Lung (tissue), 12 donors: Measurements from ENCODE around the gene LCN12. TPM values are rescaled to one million over a fixed set of nuclear protein-coding genes. Genes with fewer than 3 reads are reported as not detected.

ENCODE experiments used
- ATAC-seq: fragments of 200-7000 bp; cut with Tn5 transposase; one replicate; pipeline ENCODE4 v1.9.1; 2020; ENCODE audit warnings: moderate number of reproducible peaks; ENCODE audit not compliant: insufficient read depth, low FRiP score
- DNase-seq, 3 donors: peaks; one replicate each; pipeline ENCODE4 v3.0.0-alpha.2; 2013 to 2017
- H3K27ac ChIP-seq, 2 donors: one replicate each; pipeline ENCODE4 v1.5.1; 2013; ENCODE audit warnings: mild to moderate bottlenecking in 2 of 2, moderate library complexity in 2 of 2, control low read depth in 1 of 2, inconsistent platforms in 1 of 2, low read depth in 1 of 2, low read length in 1 of 2
- H3K27me3 ChIP-seq, 3 donors: one replicate each; pipeline ENCODE4 v1.5.1; 2013; ENCODE audit warnings: low read length in 2 of 3; ENCODE audit not compliant: control insufficient read depth in 3 of 3, insufficient read depth in 3 of 3
- H3K36me3 ChIP-seq, 4 donors: one replicate each; pipeline ENCODE4 v1.5.1; 2013; ENCODE audit warnings: low read length in 4 of 4, mild to moderate bottlenecking in 1 of 4, moderate library complexity in 1 of 4; ENCODE audit not compliant: control insufficient read depth in 4 of 4, insufficient read depth in 4 of 4
- H3K4me1 ChIP-seq, 5 donors: one replicate each; pipeline ENCODE4 v1.5.1; 2013; ENCODE audit warnings: low read length in 5 of 5, mild to moderate bottlenecking in 2 of 5, moderate library complexity in 1 of 5; ENCODE audit not compliant: control insufficient read depth in 5 of 5, insufficient read depth in 5 of 5
- H3K4me3 ChIP-seq: one replicate; pipeline ENCODE4 v1.5.1; 2013; ENCODE audit warnings: mild to moderate bottlenecking, control low read depth, moderate library complexity
- H3K9ac ChIP-seq, 2 donors: one replicate each; pipeline ENCODE4 v1.5.1; 2013; ENCODE audit warnings: low read length in 2 of 2, control low read depth in 1 of 2; ENCODE audit not compliant: insufficient read depth in 1 of 2
- H3K9me3 ChIP-seq, 4 donors: one replicate each; pipeline ENCODE4 v1.5.1; 2013; ENCODE audit warnings: low read length in 3 of 4, mild to moderate bottlenecking in 1 of 4, moderate library complexity in 1 of 4; ENCODE audit not compliant: control insufficient read depth in 4 of 4, insufficient read depth in 3 of 4
- CTCF ChIP-seq: IDR thresholded peaks from 2 replicates; pipeline ENCODE4 v1.5.1; 2012; ENCODE audit warnings: mild to moderate bottlenecking; ENCODE audit errors: control extremely low read depth, extremely low read depth
- WGBS, 2 donors: extraction: QIAGEN DNeasy Blood & Tissue Kit; methylation state at CpG; one replicate each; pipeline ENCODE4 v1.1.7; 2013; 5-methylcytosine and 5-hydroxymethylcytosine counted together
- polyA plus RNA-seq, 2 donors: library from polyadenylated mRNA; stranded (reverse); fragments of 200-250 nt; gene quantifications; one replicate each; pipeline ENCODE4 v1.2.1, GENCODE V29; 2013
- total RNA-seq, 2 donors: library from RNA; depleted of rRNA in 1 of 2; stranded (reverse); fragments of >200 nt in 1 of 2; gene quantifications; one replicate each; pipeline ENCODE4 v1.2.1, GENCODE V29; 2014 to 2021
- donor health status: control.
- donor health status: control.
- donor health status: Bipolar disorder and iron deficiency.
- donor health status: healthy.
- donor health status: DM: yes; HTN: yes; CAD: no.

The LCN12 gene
- total and polyA plus RNA-seq, 4 donors, result 0.35 to 6.3 (median 3.2) TPM

GRCh38 chr9:136973618-136974617 is 21.8 kb downstream of the LCN12 start:
- 88 to 95% methylated on average over 28 to 29 of the region's 29 CpGs for WGBS, 2 donors
- H3K4me3 ChIP-seq, result no peak overlapping the region
- H3K4me1 ChIP-seq, result peaks cover 0 to 31% (median 5%) of the 10 kb centered on the region in 5 donors
- H3K36me3 ChIP-seq, result no peaks in the 10 kb centered on the region
- no peaks in the 10 kb centered on the region for H3K27me3 ChIP-seq
- peak overlapping the region in 1 of 2 donors; percentile 11 for H3K27ac ChIP-seq
- ATAC-seq, result no peak
- no peaks in the 10 kb centered on the region for H3K9me3 ChIP-seq
- DNase-seq, result no peak
- no peak overlapping the region for H3K9ac ChIP-seq
- no peak for TF ChIP-seq CTCF

GRCh38 chr9:136974817-136975535 is 22.9 kb downstream of the LCN12 start:
- ATAC-seq, result no peak
- no peaks in the 10 kb centered on the region for H3K36me3 ChIP-seq
- no peaks in the 10 kb centered on the region for H3K27me3 ChIP-seq
- peaks cover 0 to 25% (median 5%) of the 10 kb centered on the region in 5 donors for H3K4me1 ChIP-seq
- WGBS, 2 donors, result 52 to 55% methylated on average over 14 to 15 of the region's 15 CpGs
- no peak overlapping the region for H3K4me3 ChIP-seq
- no peak overlapping the region for H3K9ac ChIP-seq
- DNase-seq, result no peak
- no peak for TF ChIP-seq CTCF
- peak overlapping the region; percentile 10 to 55 for H3K27ac ChIP-seq
- no peaks in the 10 kb centered on the region for H3K9me3 ChIP-seq

- ATAC-seq (no peak), DNase-seq (peak in 1 of 3 donors; percentile 50)
- TF ChIP-seq CTCF, result no peak
- no peaks in the 10 kb centered on the region for H3K9me3 ChIP-seq
- peak overlapping the region in 1 of 2 donors; percentile 55 for H3K27ac ChIP-seq
- H3K4me1 ChIP-seq, result peaks cover 0 to 18% (median 5%) of the 10 kb centered on the region in 5 donors
- no peak overlapping the region for H3K4me3 ChIP-seq
- H3K36me3 ChIP-seq, result no peaks in the 10 kb centered on the region
- H3K27me3 ChIP-seq, result no peaks in the 10 kb centered on the region
- 20 to 32% methylated on average over 14 of the region's 14 CpGs for WGBS, 2 donors
- H3K9ac ChIP-seq, result no peak overlapping the region
Measured at GRCh38 chr9:136975644-136976043, 23.6 kb downstream of the LCN12 start.
